Measurements from ENCODE around the gene ST3GAL4.
"Not testable (repeated sequence)": the region's sequence is repeated elsewhere in the genome, so short reads cannot be mapped to it uniquely, and the experiment has no call there.

ST3GAL4 gene

GRCh38 chr11:126391286-126391954 is 35.9 kb downstream of the ST3GAL4 start:
- no peak for DNase-seq

GRCh38 chr11:126391970-126392632 is 36.6 kb downstream of the ST3GAL4 start:
- no peak for DNase-seq

GRCh38 chr11:126392633-126393013 is 37.1 kb downstream of the ST3GAL4 start:
- no peak for DNase-seq

GRCh38 chr11:126393143-126393542 is 37.7 kb downstream of the ST3GAL4 start:
- DNase-seq = no peak

GRCh38 chr11:126394036-126394435 is 38.5 kb downstream of the ST3GAL4 start:
- DNase-seq = no peak

GRCh38 chr11:126394634-126395072 is 39.2 kb downstream of the ST3GAL4 start:
- not testable (repeated sequence) for DNase-seq

- not testable (repeated sequence) for DNase-seq
These were observed 40.3 kb downstream of the ST3GAL4 start for GRCh38 chr11:126395784-126396183.

- not testable (repeated sequence) for DNase-seq
These were observed 40.8 kb downstream of the ST3GAL4 start for GRCh38 chr11:126396266-126396665.

- DNase-seq = no peak
These were observed 41.5 kb downstream of the ST3GAL4 start for GRCh38 chr11:126396965-126397364.

- no peak for DNase-seq
These were observed 42.8 kb downstream of the ST3GAL4 start for GRCh38 chr11:126398296-126398695.

GRCh38 chr11:126398721-126399120 is 43.2 kb downstream of the ST3GAL4 start:
- no peak for DNase-seq

- no peak for DNase-seq
These were observed 44.5 kb downstream of the ST3GAL4 start for GRCh38 chr11:126400019-126400418.

GRCh38 chr11:126400479-126400878 is 45.0 kb downstream of the ST3GAL4 start:
- DNase-seq = no peak

GRCh38 chr11:126403022-126403581 is 47.6 kb downstream of the ST3GAL4 start:
- no peak for DNase-seq

- DNase-seq = no peak
These were observed 48.2 kb downstream of the ST3GAL4 start for GRCh38 chr11:126403658-126404057.

GRCh38 chr11:126404367-126404766 is 48.9 kb downstream of the ST3GAL4 start:
- no peak for DNase-seq

GRCh38 chr11:126405374-126405773 is 49.9 kb downstream of the ST3GAL4 start:
- no peak for DNase-seq

- no peak for DNase-seq
These were observed 50.4 kb downstream of the ST3GAL4 start for GRCh38 chr11:126405906-126406305.

GRCh38 chr11:126406368-126406767 is 50.9 kb downstream of the ST3GAL4 start:
- no peak for DNase-seq

- DNase-seq = no peak
These were observed 51.6 kb downstream of the ST3GAL4 start for GRCh38 chr11:126407101-126407521.

- no peak for DNase-seq
These were observed 52.3 kb downstream of the ST3GAL4 start for GRCh38 chr11:126407682-126408288.

- no peak for DNase-seq
These were observed 53.0 kb downstream of the ST3GAL4 start for GRCh38 chr11:126408496-126408895.

- no peak for DNase-seq
These were observed 53.6 kb downstream of the ST3GAL4 start for GRCh38 chr11:126408901-126409619.

Data from NCI-H1417 treated with DMSO at 0.1 percent for 48 hours (cell line).